H1 (cell line): ENCODE data around the gene TTC28. TPM values are rescaled to one million over a fixed set of nuclear protein-coding genes. Genes with fewer than 3 reads are reported as not detected.

Source experiments
- EP300 ChIP-seq, 2 experiments: IDR thresholded peaks; 1 replicate in 1 of 2; 2 replicates in 1 of 2; pipeline ENCODE4 v1.6.1; 2011 to 2012; ENCODE audit warnings: low read depth in 2 of 2, low read length in 2 of 2, mild to moderate bottlenecking in 2 of 2, borderline replicate concordance in 1 of 2, inconsistent platforms in 1 of 2, moderate library complexity in 1 of 2
- polyA plus RNA-seq, 7 experiments: library from polyadenylated mRNA; depleted of rRNA in 3 of 7; stranded (reverse) in 5 of 7; unstranded in 2 of 7; fragments of >200 nt in 5 of 7; fragments of 200-250 nt in 2 of 7; gene quantifications; 1 replicate in 5 of 7; 2 replicates in 1 of 7; 4 replicates in 1 of 7; pipeline versions ENCODE4 v1.2.1 to v1.2.3, GENCODE V29; 2011 to 2013; ENCODE audit warnings: missing spikeins in 2 of 7, mixed read lengths in 2 of 7
- total RNA-seq: library from RNA; stranded (reverse); fragmentation: NEBNext Ultra II Directional; extraction: Animal tissue kit (Norgen Biotek cat#: 25700); gene quantifications from 2 replicates; pipeline ENCODE4 v1.2.1, GENCODE V29; 2021

TTC28 gene
- total and polyA plus RNA-seq, 2 of the 8 experiments (the other 6 are each of a cell fraction or from before 2014, with no cell fraction given), result 2.6 to 12.6 TPM

GRCh38 chr22:28679611-28680287 is at the start of gene TTC28 (continued):
- TF ChIP-seq EP300 (IDR thresholded peaks at IDR 0.05; ENCODE audit: borderline replicate concordance in 1 of 2, low read depth in 2 of 2, low read length in 2 of 2), result peak in 1 of 2 experiments; percentile 99; a peak in 1 of 3 replicates
- TF ChIP-seq, all 59 proteins: peak for 9; not testable (repeated sequence) for 50
